Mononuclear cell (primary cell): ENCODE measurements around the gene FCN3. TPM values are rescaled to one million over a fixed set of nuclear protein-coding genes. Genes with fewer than 3 reads are reported as not detected.

Experiments
- H3K27me3 ChIP-seq: 2 replicates; pipeline ENCODE4 v1.6.0; 2011; ENCODE audit warnings: low read length, control low read depth; ENCODE audit not compliant: insufficient read depth
- H3K4me1 ChIP-seq: 2 replicates; pipeline ENCODE4 v1.5.1; 2011; ENCODE audit warnings: mild to moderate bottlenecking, low read length, control low read depth; ENCODE audit not compliant: insufficient read depth
- H3K4me3 ChIP-seq: 2 replicates; pipeline ENCODE4 v1.5.1; 2011; ENCODE audit warnings: mild to moderate bottlenecking, low read length, moderate library complexity
- H3K9me3 ChIP-seq: 2 replicates; pipeline ENCODE4 v1.5.1; 2011; ENCODE audit warnings: low read depth, mild to moderate bottlenecking, control low read depth, low read length
- total RNA-seq: library from RNA; depleted of rRNA; stranded (reverse); fragments of >200 nt; gene quantifications from one replicate; pipeline ENCODE4 v1.2.3, GENCODE V29; 2012

The FCN3 gene
- total RNA-seq, 1 donor, result not detected

DNA sequence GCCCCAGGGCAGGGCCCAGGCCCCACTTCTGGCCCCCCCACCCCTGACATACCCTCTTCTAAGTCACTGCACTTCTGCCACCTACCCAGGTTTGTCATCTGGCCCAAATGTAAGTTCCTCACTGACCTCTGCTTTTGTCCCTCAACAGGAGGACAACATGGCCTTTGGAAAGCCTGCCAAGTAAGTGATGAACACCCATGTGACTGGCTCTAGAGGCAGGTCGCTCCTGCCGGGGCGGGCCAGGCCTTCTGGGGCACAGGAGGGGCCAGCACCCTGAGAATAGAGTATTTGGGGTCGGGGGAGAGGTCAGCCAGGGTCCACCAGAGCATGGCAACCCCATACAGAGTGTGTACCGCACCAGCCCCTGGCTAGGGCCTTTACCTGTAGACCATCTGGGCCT lies 42.7 kb downstream of the FCN3 start:
- Histone ChIP-seq H3K4me3 (no peak overlapping the region), H3K9me3 (no peaks in the 10 kb centered on the region), H3K4me1 (peaks cover 13% of the 10 kb centered on the region), H3K27me3 (no peaks in the 10 kb centered on the region)

DNA sequence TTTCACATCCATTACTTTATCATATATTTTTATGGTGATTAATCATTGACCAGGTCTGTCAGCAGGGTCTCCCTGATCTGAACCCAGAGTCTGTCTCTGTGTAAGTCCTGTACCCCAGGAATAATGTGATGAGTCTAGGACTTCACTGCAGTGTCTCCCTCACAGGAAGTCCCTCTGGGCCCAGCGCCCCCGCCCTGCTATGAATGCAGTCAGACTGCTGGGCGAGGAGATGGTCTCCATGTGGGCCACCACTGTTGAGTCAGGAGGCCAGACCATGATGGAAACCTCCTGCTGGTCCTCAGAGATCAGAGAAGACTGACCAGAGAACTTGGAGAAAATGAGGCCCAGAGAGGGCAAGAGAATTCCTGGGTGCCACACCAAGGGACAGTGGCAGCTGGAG lies 43.2 kb downstream of the FCN3 start:
- H3K27me3 ChIP-seq, result no peaks in the 10 kb centered on the region
- H3K9me3 ChIP-seq, result no peaks in the 10 kb centered on the region
- H3K4me1 ChIP-seq, result peaks cover 18% of the 10 kb centered on the region
- H3K4me3 ChIP-seq, result no peak overlapping the region

DNA sequence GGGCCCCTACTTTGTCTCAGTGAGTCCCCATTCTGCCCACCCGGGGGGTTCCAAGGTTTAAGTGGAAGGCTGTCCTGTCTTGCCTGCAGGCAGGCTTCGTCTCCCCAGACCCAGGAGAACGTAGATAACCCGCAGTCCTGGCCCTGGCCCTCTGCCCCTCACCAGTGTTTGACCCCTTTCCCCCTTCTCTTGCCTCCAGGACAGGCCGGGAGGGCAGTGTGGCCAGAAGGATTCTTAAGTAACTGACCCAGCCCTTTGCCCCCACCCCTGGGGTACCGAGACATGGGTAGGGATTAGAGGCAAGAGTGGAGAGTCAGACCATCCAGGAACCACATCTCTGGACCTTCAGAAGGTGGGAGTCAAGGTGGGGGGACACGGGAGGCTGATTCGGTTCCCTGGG lies 43.8 kb downstream of the FCN3 start:
- H3K4me1 ChIP-seq, result peaks cover 23% of the 10 kb centered on the region
- H3K4me3 ChIP-seq, result no peak overlapping the region
- H3K9me3 ChIP-seq, result no peaks in the 10 kb centered on the region
- H3K27me3 ChIP-seq, result no peaks in the 10 kb centered on the region

DNA sequence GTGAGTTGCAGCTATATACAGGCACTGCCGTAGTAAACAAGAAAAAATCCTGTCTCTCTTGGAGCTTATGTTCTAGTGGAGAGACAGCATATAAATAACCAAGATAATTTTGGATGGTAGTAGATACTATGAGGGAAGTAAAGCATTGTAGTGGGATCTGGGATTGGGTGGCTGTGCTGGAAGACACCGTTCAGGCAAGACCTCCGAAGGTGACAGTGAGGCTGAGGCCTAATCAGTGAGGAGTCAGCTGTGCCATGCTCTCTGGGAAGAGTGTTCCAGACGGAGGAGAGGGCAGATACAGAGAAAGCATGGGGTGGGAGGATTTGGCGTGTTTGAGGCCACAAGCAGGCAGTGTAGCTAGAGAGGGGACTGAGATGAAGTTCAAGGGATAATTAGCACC lies 46.7 kb downstream of the FCN3 start:
- no peak overlapping the region for H3K4me3 ChIP-seq
- peaks cover 34% of the 10 kb centered on the region for H3K4me1 ChIP-seq
- H3K27me3 ChIP-seq, result no peaks in the 10 kb centered on the region
- H3K9me3 ChIP-seq, result no peaks in the 10 kb centered on the region

DNA sequence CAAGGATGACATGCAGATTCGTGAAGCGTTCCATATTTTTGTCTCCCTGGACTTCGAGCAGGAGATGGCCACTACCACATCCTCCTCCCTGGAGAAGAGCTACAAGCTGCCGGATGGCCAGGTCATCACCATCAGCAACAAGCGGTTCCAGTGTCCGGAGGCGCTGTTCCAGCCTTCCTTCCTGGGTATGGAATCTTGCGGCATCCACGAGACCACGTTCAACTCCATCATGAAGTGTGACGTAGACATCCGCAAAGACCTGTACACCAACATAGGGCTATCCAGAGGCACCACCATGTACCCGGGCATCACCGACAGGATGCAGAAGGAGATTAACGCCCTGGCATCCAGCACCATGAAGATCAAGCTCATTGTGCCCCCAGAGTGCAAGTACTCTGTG lies 49.3 kb downstream of the FCN3 start:
- Histone ChIP-seq H3K4me1 (peaks cover 32% of the 10 kb centered on the region), H3K9me3 (no peaks in the 10 kb centered on the region), H3K4me3 (no peak overlapping the region), H3K27me3 (no peaks in the 10 kb centered on the region)

DNA sequence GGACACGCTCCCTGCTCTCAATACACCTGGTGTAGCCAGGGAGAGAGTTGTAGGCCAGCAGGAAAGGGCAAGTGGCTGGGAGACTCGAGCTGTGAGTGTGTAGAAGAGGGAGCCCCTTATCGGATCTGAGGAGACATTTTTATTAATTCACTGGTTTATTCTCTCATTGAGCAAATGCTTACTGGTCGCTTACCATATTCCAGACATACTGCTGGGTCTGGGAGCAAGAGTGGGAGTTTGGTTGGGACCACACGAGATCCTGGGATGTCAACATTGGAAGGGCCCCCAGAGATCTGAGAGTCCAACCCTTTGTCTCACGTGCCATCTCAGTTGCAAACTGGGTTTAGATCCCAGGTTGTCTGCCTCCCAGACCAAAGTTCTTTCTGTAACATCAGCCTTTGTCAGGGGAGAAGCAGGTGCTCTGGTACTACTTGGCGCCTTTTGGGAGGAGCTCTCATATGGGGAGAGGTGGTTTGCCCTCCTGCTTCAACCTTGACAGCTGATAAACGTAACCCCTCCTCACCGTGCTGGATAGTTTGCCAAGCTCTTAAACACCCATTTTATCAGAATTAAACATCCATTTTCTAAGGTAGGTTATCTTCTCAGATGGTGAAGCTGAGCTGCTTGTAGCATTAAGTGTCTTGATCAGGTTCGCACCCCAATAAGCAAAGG lies 51.9 kb downstream of the FCN3 start:
- H3K4me1 ChIP-seq, result peaks cover 32% of the 10 kb centered on the region
- H3K27me3 ChIP-seq, result no peaks in the 10 kb centered on the region
- peak overlapping the region; percentile 97 for H3K4me3 ChIP-seq
- H3K9me3 ChIP-seq, result no peaks in the 10 kb centered on the region

DNA sequence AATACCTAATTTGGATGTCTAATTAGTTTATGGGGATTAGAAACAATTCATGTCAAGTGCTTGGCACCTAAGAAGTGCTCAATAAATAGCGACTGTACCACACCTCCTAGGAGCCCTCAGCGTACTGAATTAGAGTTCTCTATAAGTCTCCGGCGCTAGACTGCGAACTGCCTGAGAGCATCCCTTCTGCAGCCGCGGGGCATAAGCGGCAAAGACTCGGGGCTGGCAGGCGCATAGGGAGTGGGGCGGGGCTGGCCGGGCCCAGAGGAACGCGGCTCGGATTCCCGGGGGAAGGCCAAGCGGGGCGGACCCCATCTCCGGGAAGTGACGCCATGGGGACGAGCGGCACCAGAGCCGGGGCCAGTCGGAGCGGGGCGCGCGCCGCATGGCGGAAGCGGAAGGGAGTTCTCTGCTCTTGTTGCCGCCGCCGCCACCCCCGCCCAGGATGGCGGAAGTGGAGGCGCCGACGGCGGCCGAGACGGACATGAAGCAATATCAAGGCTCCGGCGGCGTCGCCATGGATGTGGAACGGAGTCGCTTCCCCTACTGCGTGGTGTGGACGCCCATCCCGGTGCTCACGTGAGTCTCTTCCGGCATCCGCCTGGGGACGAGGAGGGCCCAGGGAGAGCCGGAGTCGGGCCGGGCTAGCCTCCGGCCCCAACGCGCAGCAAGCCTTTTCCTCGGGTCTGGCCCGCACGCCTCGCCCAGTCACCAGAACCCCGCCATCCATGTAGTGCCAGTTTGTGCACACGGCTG lies 52.6 kb downstream of the FCN3 start, which contains the start of gene TMEM222:
Gene TMEM222, plus strand, starts transcription at position 351 of the 756 bp plus-strand sequence. Its CDS starts 35 bp downstream, at position 386.
- Histone ChIP-seq H3K27me3 (no peaks in the 10 kb centered on the region), H3K4me3 (peak within 1 kb of the TSS; percentile 97), H3K9me3 (no peaks in the 10 kb centered on the region), H3K4me1 (peaks cover 32% of the 10 kb centered on the region)

Other genes starting within 250 kb of the FCN3 start
- gene SLC9A1, start 219.7 kb downstream of the FCN3 start, total RNA-seq, result 6.4 TPM
- 14.1 TPM for gene WDTC1, start 140.2 kb downstream of the FCN3 start, total RNA-seq
- 17.0 TPM for gene TMEM222, start 52.7 kb downstream of the FCN3 start, total RNA-seq
- 44.3 TPM for gene SYTL1, start 32.8 kb downstream of the FCN3 start, total RNA-seq
- 2.0 TPM for gene MAP3K6, start 7.9 kb downstream of the FCN3 start, total RNA-seq
- not detected for gene CD164L2, start 8.5 kb upstream of the FCN3 start, total RNA-seq
- gene GPR3, start 17.8 kb upstream of the FCN3 start, total RNA-seq, result 0.10 TPM
- gene WASF2, start 115.3 kb upstream of the FCN3 start, total RNA-seq, result 29.4 TPM
- 3.3 TPM for gene AHDC1, start 229.3 kb upstream of the FCN3 start, total RNA-seq